D721Med (cell line): Measurements from ENCODE around the gene SMC3.
A peak's percentile ranks its signal among the peaks of the same experiment; 100 is the strongest.

Experiments
- DNase-seq: peaks from one replicate; pipeline ENCODE4 v3.0.0; 2011; ENCODE audit warnings: low spot score; ENCODE audit not compliant: insufficient read length
- FAIRE-seq: peaks from 2 replicates; lab custom pipeline; 2011; peaks lifted over from hg19 to GRCh38; lab: Jason Lieb, UNC
- TF ChIP-seq, protein P1 (sequence below): IDR thresholded peaks from 2 replicates; pipeline ENCODE4 v1.5.1; 2012; ENCODE audit warnings: mild to moderate bottlenecking, control low read depth; ENCODE audit not compliant: insufficient read depth; ENCODE audit errors: missing control alignments

Gene SMC3

DNA sequence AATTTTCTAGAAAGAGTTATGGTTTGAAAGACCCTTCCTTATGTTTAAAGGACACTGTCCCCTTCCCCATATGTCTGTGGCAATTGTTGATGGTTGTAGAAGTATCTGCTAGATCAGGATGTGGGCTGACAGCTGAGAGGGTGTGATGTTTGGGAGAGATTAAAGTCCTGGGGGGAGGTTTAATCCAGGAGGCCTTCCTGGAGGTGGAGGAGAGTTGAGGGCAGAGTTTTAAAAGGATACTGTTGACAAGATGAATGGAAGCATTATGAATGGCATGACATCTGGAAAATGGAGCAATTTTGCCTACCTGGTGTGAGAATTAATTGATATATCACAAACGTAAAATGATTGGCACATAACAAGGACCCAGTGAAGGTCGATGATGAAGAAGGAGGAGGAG is 32.9 kb upstream of the SMC3 start:
- TF ChIP-seq, protein P1, sequence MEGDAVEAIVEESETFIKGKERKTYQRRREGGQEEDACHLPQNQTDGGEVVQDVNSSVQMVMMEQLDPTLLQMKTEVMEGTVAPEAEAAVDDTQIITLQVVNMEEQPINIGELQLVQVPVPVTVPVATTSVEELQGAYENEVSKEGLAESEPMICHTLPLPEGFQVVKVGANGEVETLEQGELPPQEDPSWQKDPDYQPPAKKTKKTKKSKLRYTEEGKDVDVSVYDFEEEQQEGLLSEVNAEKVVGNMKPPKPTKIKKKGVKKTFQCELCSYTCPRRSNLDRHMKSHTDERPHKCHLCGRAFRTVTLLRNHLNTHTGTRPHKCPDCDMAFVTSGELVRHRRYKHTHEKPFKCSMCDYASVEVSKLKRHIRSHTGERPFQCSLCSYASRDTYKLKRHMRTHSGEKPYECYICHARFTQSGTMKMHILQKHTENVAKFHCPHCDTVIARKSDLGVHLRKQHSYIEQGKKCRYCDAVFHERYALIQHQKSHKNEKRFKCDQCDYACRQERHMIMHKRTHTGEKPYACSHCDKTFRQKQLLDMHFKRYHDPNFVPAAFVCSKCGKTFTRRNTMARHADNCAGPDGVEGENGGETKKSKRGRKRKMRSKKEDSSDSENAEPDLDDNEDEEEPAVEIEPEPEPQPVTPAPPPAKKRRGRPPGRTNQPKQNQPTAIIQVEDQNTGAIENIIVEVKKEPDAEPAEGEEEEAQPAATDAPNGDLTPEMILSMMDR, result no peak
- FAIRE-seq (no peak), DNase-seq (no peak)

DNA sequence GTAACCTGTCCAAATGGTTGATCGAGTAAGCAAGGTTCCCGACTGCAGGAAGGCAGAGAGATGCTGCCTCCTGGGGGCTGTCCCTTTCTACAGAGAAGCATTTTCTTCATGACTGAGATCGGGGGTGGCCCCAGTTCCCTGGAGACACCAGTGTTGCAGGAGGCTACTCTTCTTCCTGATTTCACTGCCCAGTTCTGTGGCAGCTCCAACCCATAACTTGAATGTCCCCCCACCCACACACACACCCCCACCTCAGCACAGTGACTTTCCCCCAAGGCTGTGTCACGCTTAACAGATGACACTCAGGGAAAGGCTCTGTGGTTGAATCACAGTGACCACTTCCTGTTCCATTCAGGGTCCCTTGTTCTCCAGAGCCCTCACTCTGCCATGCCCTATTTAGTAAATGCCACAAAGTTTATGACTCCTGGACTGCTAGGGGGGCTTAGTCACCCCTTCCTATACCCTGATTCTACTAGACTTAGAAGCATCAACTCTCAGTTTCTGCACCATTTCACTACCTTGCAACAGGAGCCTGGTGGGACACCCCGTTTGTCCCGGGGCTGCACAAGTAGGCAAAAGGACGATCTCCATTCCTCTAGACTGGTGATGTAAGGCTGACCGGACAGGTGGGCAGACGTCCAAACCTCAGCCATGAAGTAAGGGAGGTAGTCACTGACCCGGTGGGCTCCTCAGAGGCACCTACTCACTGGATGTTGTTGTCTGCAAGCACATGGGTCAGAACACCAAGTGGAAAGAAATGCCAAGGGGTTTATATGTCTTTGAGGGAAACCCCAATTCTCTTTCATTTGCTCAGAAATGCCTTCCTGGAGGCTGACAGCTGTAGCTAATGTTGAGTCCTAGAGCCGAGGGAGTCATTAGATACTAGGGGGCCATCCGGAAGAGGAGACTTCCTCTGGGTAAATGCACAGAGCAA is 31.3 kb upstream of the SMC3 start:
- TF ChIP-seq, protein P1, result peak; percentile 27
- DNase-seq, result no peak
- no peak for FAIRE-seq

DNA sequence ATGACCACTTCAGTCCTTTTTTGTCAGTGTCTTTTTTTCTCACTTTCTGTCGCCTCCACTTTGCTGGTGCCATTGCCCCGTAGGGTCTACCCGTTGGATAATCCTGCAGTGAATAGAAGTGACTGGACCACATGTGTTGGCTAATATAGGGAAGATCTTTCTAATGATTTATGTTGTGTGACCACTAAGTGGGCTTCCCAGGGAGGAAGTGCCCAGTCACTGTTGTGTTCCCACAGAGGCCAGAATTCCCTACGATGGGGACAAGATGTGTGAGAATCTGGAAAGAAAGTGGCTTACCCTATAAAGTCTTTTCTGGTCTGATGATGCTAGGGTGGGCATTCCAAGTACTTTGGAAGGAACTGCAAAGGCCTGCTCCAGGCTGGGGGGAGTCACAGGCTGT is 28.4 kb upstream of the SMC3 start:
- no peak for DNase-seq
- TF ChIP-seq, protein P1, result no peak
- FAIRE-seq, result no peak

DNA sequence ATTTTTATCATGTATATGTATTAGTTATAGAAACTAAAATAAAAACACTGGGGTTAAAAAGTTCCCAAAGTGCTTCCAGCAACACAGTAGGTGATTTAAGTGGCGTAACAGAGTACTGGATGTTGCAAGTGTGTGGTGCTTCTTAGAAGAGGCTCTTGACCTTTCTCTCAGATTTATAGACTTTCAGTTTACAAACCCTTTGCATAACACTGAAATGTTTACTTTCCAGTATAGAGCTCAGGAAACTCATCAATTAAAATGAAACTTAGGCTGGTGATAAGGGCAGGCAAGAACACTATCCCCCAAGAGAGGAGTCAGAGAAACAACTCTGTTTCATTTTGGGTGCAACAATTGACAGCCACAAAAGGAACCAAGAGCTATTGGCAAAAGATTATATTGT is 27.5 kb upstream of the SMC3 start:
- FAIRE-seq (no peak), DNase-seq (no peak)
- TF ChIP-seq, protein P1, result no peak

DNA sequence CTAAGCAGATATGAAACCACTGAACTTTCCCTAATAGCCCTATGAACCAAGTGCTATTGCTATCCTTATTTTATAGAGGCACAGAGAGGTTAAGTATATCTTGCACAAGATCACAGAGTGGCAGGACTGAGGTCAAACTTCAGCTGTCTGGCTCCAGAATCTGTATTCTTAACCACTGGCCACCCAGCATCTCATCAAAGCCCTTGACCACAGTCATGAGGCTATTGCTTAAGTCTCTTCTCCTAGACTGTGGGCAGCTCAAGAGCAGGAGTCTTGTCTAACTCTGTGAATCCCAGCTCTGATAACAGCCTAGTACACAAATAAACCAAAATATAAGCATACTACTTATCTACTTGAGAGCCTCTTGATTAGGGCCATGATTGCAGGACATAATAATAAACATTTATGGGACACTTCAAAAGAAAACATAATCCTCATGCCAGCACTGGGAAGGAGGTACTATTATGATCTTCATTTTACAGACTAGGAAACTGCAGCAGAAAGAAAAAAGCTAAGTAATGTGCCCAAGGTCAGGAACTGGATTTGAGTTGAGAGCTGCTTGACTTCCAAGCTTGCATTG is 22.4 kb upstream of the SMC3 start:
- FAIRE-seq (no peak), DNase-seq (no peak)
- TF ChIP-seq, protein P1, result no peak

DNA sequence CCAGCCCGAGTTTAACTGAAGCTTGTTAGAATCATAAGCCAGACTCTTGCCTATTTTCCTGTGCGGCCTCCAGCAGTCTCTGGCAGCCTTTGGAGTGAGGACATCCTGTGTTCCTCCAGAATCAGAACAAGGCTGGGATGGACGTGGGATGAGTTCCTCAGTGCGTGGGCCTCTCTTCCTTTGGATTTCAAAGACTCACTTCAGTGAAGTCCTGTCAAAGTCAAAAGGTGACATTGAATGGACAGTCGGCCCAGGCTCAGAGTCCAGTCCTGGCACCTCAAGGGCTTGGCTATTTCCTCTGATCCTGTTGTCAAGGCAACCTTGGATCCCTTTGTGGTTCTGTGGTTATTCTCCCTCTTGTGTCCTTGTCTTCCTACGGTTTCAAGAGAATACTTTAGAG is 21.4 kb upstream of the SMC3 start:
- DNase-seq (no peak), FAIRE-seq (no peak)
- TF ChIP-seq, protein P1, result no peak

DNA sequence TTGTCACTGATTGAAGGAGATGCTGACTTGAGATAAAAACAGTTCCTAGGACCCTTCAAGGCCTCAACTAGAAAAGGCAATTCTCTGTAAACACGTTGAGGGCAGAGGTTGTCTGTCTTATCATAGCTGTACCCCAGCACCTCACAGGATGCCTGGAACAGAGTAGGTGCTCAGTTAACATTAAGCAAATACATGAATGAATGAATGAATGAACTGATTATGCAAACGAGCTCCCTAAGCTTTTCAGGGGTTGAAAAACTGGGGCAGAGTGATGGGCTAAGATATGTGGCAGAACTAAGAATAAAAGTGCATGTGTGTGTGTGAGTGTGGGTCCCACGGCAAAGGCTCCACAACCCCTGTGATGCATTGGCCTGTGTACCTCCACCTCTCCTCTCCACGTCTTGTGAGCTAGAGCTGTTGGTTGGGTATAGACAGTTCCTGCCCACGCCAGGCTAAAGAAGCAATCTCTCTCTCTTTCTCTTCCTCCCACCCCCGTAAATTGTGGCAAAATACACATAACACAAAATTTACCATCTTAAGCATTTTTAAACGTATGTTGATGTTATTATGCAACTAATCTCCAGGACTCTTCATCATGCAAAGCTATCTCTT is 20.9 kb upstream of the SMC3 start:
- DNase-seq (no peak), FAIRE-seq (no peak)
- TF ChIP-seq, protein P1, result no peak
